NCI-H1930 (cell line): ENCODE measurements around the gene SLC45A1.
"Not testable (repeated sequence)": the region's sequence is repeated elsewhere in the genome, so short reads cannot be mapped to it uniquely, and the experiment has no call there.

Experiments used
- DNase-seq, 2 experiments: peaks; one replicate each; lab custom pipeline; 2025; lab: John Stamatoyannopoulos, UW

Gene SLC45A1

DNA sequence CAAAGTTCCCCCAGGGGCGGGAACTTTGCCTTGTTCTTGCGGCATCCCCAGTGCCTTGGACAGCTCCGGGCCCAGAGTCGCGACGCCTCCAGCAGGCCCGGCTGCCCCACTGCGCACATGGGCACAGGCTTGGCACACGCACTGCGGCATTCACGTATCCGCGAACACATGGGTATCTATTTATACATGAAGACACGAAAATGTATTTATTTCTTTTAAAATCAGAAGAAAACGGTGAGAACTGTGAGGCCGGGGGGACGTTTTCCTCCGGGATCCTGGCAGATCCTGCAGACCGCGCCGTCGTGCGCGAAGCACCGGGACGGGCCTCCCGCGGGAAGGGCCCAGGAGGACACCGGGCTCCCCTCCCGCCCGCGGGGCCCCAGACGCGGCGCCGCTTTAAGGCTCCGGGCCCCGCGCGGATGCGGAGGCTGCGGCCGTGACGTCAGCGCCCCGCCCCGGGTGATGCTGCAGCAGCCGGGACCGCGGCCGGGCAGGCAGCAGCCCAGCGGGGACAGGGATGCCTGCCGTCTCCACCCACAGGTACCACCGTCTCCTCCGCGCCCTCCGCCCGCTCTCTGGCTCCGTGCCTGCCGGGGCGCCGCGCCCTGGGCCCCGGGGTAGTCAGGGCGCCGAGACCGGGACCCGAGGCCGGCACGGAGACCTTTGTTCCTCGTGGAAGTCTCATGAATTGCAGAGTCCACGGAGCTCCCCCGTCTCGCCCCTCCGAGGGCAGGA lies at the start of gene SLC45A1:
Gene SLC45A1, plus strand, starts transcription at position 468 of the 735 bp plus-strand sequence. CDS start 6,216 bp downstream, outside the sequence.
- peak; percentile 28 to 45 for DNase-seq

DNA sequence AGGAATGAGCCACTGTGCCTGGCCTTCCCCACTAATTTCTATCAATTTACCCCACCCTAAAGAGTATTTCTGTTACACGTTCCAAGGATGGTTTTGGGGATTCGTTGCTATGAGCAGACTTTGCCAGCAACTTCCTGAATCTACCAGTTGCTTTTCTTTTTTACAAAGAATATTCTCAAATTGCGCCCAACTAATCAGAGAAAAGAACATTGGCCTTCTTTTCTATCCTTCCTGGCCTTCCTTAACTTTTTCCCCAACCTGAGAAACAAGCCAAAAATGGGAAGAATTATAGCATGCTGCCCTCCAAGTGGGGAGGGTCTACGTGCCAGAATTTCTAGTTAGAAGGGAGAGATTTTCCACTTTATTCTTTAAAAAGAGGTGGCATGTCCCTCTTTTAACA lies 44.9 kb upstream of the SLC45A1 start:
- no peak for DNase-seq

- no peak for DNase-seq
Observed at GRCh38 chr1:8274352-8274751, 43.6 kb upstream of the SLC45A1 start.

DNA sequence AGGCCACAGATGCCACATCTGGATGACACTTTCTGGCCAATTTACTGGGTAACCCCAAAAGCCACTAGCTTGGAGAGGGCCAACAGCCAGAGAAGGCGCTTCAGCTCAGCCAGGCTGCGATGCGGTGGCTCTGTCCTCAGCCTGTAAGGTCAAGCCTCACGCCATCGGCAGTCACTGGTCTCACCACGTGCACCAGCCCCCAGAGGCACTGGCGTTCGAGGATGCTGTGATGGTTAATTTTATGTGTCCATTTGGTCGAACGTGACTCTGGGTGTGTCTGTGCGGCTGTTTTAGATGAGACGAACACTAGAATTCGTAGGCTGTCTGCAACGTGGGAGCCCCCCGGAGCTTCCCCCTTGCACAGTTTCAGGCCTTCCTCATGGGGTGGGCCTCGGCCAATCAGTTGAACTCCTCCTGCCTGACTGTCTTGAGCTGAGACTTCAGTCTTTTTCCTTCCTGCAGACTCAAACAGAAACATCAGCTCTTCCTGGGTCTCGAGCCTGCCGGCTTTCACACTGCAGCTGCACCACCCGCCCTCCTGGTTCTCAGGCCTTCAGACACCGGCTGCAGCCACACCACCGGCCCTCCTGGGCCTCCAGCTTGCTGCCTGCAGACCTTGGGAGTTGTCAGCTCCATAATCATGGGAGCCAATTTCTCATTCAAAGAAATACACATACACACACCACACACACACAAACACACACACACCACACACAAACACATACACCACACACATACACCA lies 41.6 kb upstream of the SLC45A1 start:
- no peak for DNase-seq

DNA sequence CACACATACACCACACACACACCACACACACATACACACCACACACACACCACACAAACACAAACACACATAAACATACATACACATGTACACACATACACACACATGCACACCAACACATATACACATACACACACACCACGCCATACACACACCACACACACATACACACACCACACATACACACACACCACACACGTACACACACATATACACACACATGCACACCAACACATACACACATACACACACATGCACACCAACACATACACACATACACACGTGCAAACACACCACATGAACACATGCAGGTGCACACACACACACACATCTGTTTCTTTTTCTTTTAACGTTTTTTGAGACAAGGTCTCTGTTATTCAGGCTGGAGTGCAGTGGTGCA lies 41.0 kb upstream of the SLC45A1 start:
- DNase-seq: no peak

DNA sequence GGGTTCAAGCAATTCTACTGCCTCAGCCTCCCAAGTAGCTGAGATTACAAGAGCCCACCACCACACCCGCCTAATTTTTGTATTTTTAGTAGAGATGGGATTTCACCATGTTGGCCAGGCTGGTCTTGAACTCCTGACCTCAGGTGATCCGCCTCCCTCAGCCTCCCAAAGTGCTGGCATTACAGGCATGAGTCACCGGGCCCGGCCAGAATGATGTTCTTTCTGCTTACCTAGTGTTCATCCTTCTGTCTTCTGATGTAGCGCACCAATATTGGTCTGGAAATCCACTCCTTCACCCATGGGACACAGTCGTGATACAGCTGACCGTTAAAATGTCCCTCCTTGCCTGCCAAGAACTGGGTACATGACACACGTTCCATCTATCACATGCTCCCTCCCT lies 39.2 kb upstream of the SLC45A1 start:
- DNase-seq: not testable (repeated sequence)

GRCh38 chr1:8281843-8282509 lies 35.9 kb upstream of the SLC45A1 start:
- DNase-seq: no peak

GRCh38 chr1:8283058-8283884 lies 34.6 kb upstream of the SLC45A1 start:
- no peak for DNase-seq

DNA sequence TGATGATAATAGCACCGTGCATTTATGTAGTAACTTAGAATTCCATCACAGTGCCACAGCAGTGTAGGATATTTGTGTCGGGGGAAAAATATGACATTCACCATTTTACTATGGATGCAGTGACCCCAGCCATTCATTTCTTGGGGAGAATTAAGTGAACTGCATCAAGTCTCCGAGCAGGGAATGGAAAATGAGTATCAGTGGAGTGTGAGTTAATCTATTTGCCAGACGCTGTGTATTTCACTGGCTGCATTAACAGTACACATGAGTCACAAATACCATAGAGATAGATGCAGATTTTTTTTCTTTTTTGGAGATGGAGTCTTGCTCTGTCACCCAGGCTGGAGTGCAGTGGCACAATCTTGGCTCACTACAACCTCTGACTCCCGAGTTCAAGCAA lies 33.8 kb upstream of the SLC45A1 start:
- no peak for DNase-seq

GRCh38 chr1:8285103-8285502 lies 32.8 kb upstream of the SLC45A1 start:
- no peak for DNase-seq

GRCh38 chr1:8285965-8286364 lies 31.9 kb upstream of the SLC45A1 start:
- DNase-seq: no peak

DNA sequence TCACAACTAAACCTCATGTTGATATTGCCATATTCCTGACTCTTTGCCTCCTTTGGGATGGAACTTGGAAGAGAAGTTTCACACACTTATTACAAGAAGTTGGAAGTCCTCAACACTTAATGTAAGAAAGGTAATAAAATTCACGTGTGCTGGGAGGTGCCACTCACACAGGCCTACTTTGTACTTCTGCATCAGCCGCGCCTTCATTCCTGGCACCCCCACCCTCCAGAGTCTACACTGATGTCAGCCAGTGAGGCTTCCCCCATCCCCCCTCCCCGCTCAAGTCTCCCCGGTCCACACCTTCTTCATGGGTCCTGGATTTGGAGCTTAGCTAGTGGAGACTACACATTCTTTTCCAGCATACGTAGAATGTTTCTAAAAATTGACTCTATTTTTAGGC lies 24.8 kb upstream of the SLC45A1 start:
- no peak for DNase-seq

- DNase-seq: no peak
Observed at GRCh38 chr1:8293641-8294169, 24.2 kb upstream of the SLC45A1 start.

DNA sequence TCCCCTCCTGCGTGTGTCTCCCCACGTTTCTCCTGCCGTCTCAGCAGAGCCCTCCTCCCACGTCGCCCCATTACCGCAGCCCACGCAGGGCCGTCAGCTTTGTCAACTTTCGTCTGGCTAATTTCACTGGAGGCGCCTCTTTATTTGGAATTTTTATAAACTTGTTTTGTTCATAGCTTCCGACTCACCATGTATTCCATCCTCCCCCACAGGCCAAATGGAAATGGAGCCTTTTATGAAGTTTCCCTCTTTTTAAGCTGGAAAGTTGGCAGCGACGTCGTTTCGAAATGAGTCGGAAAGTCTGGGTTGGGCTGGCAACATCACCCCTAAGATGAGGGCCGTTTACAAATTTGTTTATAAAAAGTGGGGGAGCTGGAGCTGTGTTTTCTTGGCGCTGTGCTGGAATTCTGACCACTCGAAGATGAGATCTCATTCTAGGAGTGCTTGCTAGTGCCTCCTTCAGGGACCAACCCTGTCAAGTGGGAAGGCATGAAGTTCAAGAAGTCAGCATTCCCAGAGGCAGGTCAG lies 23.7 kb upstream of the SLC45A1 start:
- DNase-seq: no peak

DNA sequence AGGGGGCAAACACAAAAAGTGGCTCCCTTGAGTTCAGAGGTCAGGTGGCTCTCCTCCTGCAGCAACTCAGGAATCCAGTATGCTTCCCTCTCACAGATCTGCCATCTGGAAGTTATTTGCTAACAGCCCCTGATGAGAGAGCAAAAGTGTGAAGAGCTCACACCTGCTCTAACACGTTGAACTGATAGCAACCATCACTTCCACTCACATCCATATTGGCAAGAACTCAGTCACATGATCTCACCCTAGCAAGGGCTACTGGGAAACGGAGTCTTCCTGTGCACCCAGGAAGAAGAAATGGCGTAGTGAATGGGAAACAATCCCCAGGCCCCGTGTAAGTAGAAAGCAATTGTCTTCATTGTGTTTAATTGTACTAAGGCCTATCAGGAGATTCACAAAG lies 20.7 kb upstream of the SLC45A1 start:
- no peak for DNase-seq

DNA sequence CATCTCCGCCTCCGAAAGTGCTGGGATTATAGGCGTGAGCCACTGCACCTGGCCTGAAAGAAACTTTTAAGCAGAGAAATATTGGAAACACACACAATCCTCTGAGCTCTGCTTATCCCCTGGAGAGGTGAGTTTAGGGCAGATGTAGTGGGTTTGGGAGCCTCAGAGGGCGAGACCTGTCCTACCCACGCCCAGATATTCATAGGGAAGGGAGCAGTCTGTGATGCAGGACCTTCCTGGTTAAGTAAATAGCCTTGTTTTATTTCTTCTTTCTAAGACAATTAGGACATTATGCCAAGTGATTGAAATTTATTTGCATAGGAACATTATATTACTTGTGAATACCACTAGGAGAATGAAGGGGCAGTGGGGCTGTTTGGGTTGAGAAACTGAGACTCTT lies 18.0 kb upstream of the SLC45A1 start:
- DNase-seq: no peak

- no peak for DNase-seq
Observed at GRCh38 chr1:8302081-8302956, 15.6 kb upstream of the SLC45A1 start.

GRCh38 chr1:8303141-8303540 lies 14.8 kb upstream of the SLC45A1 start:
- no peak for DNase-seq

DNA sequence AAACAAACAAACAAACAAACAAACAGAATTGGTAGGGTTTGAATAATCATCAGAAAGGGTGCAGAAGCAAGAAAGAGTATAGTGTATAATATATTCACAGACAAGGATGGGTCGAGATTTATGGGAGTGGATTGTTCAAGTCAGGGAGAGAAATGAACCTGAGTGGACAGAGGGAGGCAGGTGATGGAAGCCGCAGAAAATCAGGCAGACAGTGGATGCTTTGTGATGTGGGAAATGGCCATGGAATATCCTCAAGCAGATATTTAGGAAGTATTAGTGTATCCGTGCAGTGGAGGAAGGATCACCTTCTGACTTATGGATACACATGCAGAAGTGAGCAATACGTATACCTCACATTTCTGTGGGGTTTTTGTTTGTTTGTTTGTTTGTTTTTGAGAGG lies 14.0 kb upstream of the SLC45A1 start:
- DNase-seq: no peak

GRCh38 chr1:8307628-8308027 lies 10.3 kb upstream of the SLC45A1 start:
- DNase-seq: no peak
